ENCODE data around the gene TMEM63B. TPM values are rescaled to one million over a fixed set of nuclear protein-coding genes. Genes with fewer than 3 reads are reported as not detected.

TMEM63B gene
- total RNA-seq, 1 donor from 2014 or later: 36.2 TPM

- H3K27ac Mint-ChIP-seq (ENCODE audit: unreplicated experiment): no peak overlapping the region
- no peaks in the 10 kb centered on the region for H3K36me3 Mint-ChIP-seq (ENCODE audit: unreplicated experiment)
- TF ChIP-seq, protein P1, sequence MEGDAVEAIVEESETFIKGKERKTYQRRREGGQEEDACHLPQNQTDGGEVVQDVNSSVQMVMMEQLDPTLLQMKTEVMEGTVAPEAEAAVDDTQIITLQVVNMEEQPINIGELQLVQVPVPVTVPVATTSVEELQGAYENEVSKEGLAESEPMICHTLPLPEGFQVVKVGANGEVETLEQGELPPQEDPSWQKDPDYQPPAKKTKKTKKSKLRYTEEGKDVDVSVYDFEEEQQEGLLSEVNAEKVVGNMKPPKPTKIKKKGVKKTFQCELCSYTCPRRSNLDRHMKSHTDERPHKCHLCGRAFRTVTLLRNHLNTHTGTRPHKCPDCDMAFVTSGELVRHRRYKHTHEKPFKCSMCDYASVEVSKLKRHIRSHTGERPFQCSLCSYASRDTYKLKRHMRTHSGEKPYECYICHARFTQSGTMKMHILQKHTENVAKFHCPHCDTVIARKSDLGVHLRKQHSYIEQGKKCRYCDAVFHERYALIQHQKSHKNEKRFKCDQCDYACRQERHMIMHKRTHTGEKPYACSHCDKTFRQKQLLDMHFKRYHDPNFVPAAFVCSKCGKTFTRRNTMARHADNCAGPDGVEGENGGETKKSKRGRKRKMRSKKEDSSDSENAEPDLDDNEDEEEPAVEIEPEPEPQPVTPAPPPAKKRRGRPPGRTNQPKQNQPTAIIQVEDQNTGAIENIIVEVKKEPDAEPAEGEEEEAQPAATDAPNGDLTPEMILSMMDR (IDR thresholded peaks at IDR 0.05): no peak
- H3K4me1 Mint-ChIP-seq (ENCODE audit: unreplicated experiment): peaks cover 5% of the 10 kb centered on the region
- no peaks in the 10 kb centered on the region for H3K9me3 Mint-ChIP-seq (ENCODE audit: unreplicated experiment)
- H3K4me3 Mint-ChIP-seq (ENCODE audit: unreplicated experiment): no peak overlapping the region
- no peaks in the 10 kb centered on the region for H3K27me3 Mint-ChIP-seq (ENCODE audit: unreplicated experiment)
- DNase-seq (ENCODE audit: extremely low spot score, unreplicated experiment): no peak
Observed at GRCh38 chr6:44080561-44081521, 46.5 kb upstream of the TMEM63B start.

DNA sequence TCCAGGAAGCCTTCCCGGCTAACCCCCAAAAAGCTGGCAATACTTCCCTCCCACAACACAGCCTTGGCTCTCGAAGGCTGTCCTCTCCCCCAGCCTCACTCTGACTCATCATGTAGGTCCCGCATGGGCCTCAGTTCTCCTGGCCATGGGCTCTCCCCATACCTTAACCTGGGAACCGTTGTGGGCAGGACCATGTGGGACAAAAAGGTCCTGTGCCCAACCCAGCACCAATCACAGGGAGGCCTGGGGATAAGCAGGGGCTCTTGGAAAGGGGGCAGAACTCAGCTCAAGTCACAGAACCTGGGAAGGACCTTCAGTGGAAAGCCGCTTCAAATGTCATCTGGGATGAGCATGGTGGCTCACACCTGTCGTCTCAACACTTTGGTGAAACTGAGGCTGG lies 45.6 kb upstream of the TMEM63B start:
- Mint-ChIP-seq H3K9me3 (ENCODE audit: unreplicated experiment) (no peaks in the 10 kb centered on the region), H3K36me3 (ENCODE audit: unreplicated experiment) (no peaks in the 10 kb centered on the region), H3K4me1 (ENCODE audit: unreplicated experiment) (peaks cover under 1% of the 10 kb centered on the region), H3K27me3 (ENCODE audit: unreplicated experiment) (no peaks in the 10 kb centered on the region), H3K4me3 (ENCODE audit: unreplicated experiment) (no peak overlapping the region), H3K27ac (ENCODE audit: unreplicated experiment) (no peak overlapping the region)
- TF ChIP-seq, protein P1 (IDR thresholded peaks at IDR 0.05): no peak
- no peak for DNase-seq (ENCODE audit: extremely low spot score, unreplicated experiment)

DNA sequence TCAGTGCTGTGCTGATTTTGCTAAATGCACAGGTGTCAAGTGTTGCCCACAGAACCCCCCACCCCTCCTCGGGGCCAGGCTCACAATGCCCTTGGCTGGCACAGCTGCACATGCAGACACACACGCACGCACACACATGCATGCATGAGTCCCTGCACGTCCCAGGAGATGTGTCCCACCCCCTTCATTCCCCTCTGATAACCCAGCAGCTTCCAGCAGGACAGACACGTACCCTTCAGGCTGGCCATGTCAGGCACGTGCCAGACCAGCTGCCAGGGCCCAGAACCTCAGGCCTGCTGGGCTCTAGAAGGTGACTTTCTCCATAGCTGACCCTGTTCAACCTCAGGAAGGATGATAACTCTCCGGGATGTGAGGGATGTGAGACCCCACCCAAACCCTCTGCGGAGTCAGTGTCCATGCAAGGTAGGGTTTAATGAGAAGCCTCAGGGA lies 44.5 kb upstream of the TMEM63B start:
- peaks cover 4% of the 10 kb centered on the region for H3K4me1 Mint-ChIP-seq (ENCODE audit: unreplicated experiment)
- H3K27ac Mint-ChIP-seq (ENCODE audit: unreplicated experiment): no peak overlapping the region
- no peaks in the 10 kb centered on the region for H3K27me3 Mint-ChIP-seq (ENCODE audit: unreplicated experiment)
- H3K9me3 Mint-ChIP-seq (ENCODE audit: unreplicated experiment): no peaks in the 10 kb centered on the region
- no peaks in the 10 kb centered on the region for H3K36me3 Mint-ChIP-seq (ENCODE audit: unreplicated experiment)
- H3K4me3 Mint-ChIP-seq (ENCODE audit: unreplicated experiment): no peak overlapping the region
- no peak for DNase-seq (ENCODE audit: extremely low spot score, unreplicated experiment)
- TF ChIP-seq, protein P1 (IDR thresholded peaks at IDR 0.05): no peak

DNA sequence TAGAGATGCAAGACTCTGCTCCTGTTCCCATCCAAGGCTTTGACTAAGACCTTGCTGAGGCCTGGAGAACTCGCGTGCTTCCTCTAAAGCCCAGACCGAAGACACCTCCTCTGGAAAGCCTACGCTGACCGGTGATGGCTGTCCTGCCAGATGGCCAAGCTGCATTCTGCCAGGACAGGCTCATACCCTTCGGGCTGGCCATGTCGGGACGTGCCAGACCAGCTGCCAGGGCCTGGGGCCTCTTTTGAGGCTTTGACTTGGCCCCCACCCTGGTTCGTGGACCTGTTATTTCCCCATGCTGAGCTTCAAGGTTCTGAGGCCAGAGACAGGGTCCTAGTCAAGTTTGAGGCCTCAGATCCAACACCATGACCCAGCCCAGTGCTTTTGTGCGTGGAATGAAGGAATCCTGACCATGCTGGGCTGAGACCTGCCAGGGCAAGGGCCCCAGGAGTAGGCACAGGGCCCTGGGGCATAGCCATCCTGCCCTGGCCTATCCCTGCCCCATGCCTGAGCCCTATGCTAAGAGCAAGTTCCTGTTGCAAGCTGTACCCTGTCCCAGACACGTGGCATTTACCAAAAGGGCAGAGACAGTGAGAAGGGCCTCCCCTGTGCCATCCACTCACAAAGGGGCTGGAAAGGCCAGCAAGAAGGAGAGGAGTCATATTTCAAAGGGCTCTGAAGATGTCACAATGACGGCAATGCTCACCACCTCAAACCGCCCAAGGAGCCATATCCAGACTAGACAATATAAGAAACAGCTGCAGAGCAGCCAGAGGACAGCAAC lies 42.9 kb upstream of the TMEM63B start:
- Mint-ChIP-seq H3K27ac (ENCODE audit: unreplicated experiment) (no peak overlapping the region), H3K4me3 (ENCODE audit: unreplicated experiment) (no peak overlapping the region), H3K36me3 (ENCODE audit: unreplicated experiment) (no peaks in the 10 kb centered on the region), H3K9me3 (ENCODE audit: unreplicated experiment) (no peaks in the 10 kb centered on the region), H3K27me3 (ENCODE audit: unreplicated experiment) (no peaks in the 10 kb centered on the region), H3K4me1 (ENCODE audit: unreplicated experiment) (peaks cover 4% of the 10 kb centered on the region)
- TF ChIP-seq, protein P1 (IDR thresholded peaks at IDR 0.05): no peak
- DNase-seq (ENCODE audit: extremely low spot score, unreplicated experiment): no peak

GRCh38 chr6:44085219-44085618 lies 42.1 kb upstream of the TMEM63B start:
- H3K9me3 Mint-ChIP-seq (ENCODE audit: unreplicated experiment): no peaks in the 10 kb centered on the region

More at GRCh38 chr6:44085219-44085618, 42.1 kb upstream of the TMEM63B start:
- no peak for DNase-seq (ENCODE audit: extremely low spot score, unreplicated experiment)
- Mint-ChIP-seq H3K27me3 (ENCODE audit: unreplicated experiment) (no peaks in the 10 kb centered on the region), H3K36me3 (ENCODE audit: unreplicated experiment) (no peaks in the 10 kb centered on the region), H3K27ac (ENCODE audit: unreplicated experiment) (no peak overlapping the region), H3K4me1 (ENCODE audit: unreplicated experiment) (peaks cover 4% of the 10 kb centered on the region), H3K4me3 (ENCODE audit: unreplicated experiment) (no peak overlapping the region)
- TF ChIP-seq, protein P1 (IDR thresholded peaks at IDR 0.05): no peak
